Fibroblast of skin of right quadriceps (primary cell): ENCODE measurements around the gene SPRED2.

ENCODE experiments used
- DNase-seq: peaks from one replicate; pipeline ENCODE4 v3.0.0-alpha.2; 2013

The SPRED2 gene

GRCh38 chr2:65300134-65300760 is 132.2 kb downstream of the SPRED2 start:
- DNase-seq = no peak

GRCh38 chr2:65299246-65299645 is 133.2 kb downstream of the SPRED2 start:
- DNase-seq = peak; percentile 55

GRCh38 chr2:65298089-65298488 is 134.3 kb downstream of the SPRED2 start:
- no peak for DNase-seq

GRCh38 chr2:65297544-65297943 is 134.9 kb downstream of the SPRED2 start:
- DNase-seq = no peak

- no peak for DNase-seq
These were observed 135.4 kb downstream of the SPRED2 start for GRCh38 chr2:65296971-65297370.

GRCh38 chr2:65294701-65295100 is 137.7 kb downstream of the SPRED2 start:
- no peak for DNase-seq

- no peak for DNase-seq
These were observed 138.3 kb downstream of the SPRED2 start for GRCh38 chr2:65294136-65294535.

GRCh38 chr2:65293376-65293775 is 139.0 kb downstream of the SPRED2 start:
- no peak for DNase-seq

GRCh38 chr2:65292461-65293011 is 139.9 kb downstream of the SPRED2 start:
- DNase-seq = no peak

- DNase-seq = no peak
These were observed 140.3 kb downstream of the SPRED2 start for GRCh38 chr2:65292106-65292400.

GRCh38 chr2:65291216-65292105 is 140.9 kb downstream of the SPRED2 start:
- peak; percentile 28 for DNase-seq

- DNase-seq = no peak
These were observed 145.0 kb downstream of the SPRED2 start for GRCh38 chr2:65287364-65287763.

- DNase-seq = no peak
These were observed 149.8 kb downstream of the SPRED2 start for GRCh38 chr2:65282477-65283053.

- DNase-seq = peak; percentile 53
These were observed 150.6 kb downstream of the SPRED2 start for GRCh38 chr2:65281627-65282351.

GRCh38 chr2:65279756-65280155 is 152.6 kb downstream of the SPRED2 start:
- no peak for DNase-seq

- DNase-seq = peak; percentile 54
These were observed 153.8 kb downstream of the SPRED2 start for GRCh38 chr2:65278531-65278981.

GRCh38 chr2:65277791-65278483 is 154.5 kb downstream of the SPRED2 start:
- peak; percentile 19 for DNase-seq

GRCh38 chr2:65277118-65277517 is 155.3 kb downstream of the SPRED2 start:
- no peak for DNase-seq

- DNase-seq = peak; percentile 39
These were observed 155.8 kb downstream of the SPRED2 start for GRCh38 chr2:65276609-65277008.

- DNase-seq = no peak
These were observed 157.1 kb downstream of the SPRED2 start for GRCh38 chr2:65275141-65275915.

- no peak for DNase-seq
These were observed 159.1 kb downstream of the SPRED2 start for GRCh38 chr2:65273344-65273743.

- no peak for DNase-seq
These were observed 163.4 kb downstream of the SPRED2 start for GRCh38 chr2:65268957-65269356.
